ENCODE results near the gene ARMC2.

DNA sequence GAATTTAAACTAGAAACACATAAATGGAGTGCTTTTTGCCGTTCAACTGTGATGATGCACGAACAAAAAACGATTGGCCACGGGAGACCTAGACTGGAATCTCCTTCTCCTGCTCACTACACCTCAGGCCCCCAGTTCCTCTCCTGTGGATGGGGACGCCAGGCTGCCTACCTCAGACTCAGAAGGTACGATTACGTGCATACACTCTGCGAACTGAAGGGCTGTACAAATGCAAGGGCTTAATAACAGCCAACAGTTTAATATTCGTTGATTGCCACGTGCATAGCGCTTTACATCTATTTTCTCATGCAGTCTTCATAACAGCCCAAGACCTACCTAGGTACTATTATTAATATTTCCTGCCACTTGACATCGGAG lies 495 bp upstream of the ARMC2 start:
- TF ChIP-seq CTCF (IDR thresholded peaks at IDR 0.05): no peak
- no peak for TF ChIP-seq EZH2 (IDR thresholded peaks at IDR 0.05; ENCODE audit: borderline replicate concordance, insufficient read depth, low read depth, low read length, poor library complexity, severe bottlenecking)

Data from B cell (primary cell).